Measurements from ENCODE around the gene PMF1. TPM values are rescaled to one million over a fixed set of nuclear protein-coding genes. Genes with fewer than 3 reads are reported as not detected.

Gene PMF1
- total RNA-seq, 1 donor from 2014 or later: 47.4 TPM

- peaks cover 73% of the 10 kb centered on the region for H3K36me3 ChIP-seq
- DNase-seq (no peak), ATAC-seq (no peak)
- no peak overlapping the region for H3K27ac ChIP-seq
- H3K4me3 ChIP-seq: no peak overlapping the region
- intact Hi-C loops (cut with DNase I): no loop called here
- TF ChIP-seq CTCF (IDR thresholded peaks at IDR 0.05): no peak
- no peaks in the 10 kb centered on the region for H3K9me3 ChIP-seq
- no peaks in the 10 kb centered on the region for H3K4me1 ChIP-seq
- H3K27me3 ChIP-seq: no peaks in the 10 kb centered on the region
Observed at GRCh38 chr1:156238248-156238647, 25.4 kb downstream of the PMF1 start.

- no peak overlapping the region for H3K4me3 ChIP-seq
- no peak for TF ChIP-seq CTCF (IDR thresholded peaks at IDR 0.05)
- no peak overlapping the region for H3K27ac ChIP-seq
- ATAC-seq (no peak), DNase-seq (no peak)
- H3K36me3 ChIP-seq: peaks cover 45% of the 10 kb centered on the region
- no peaks in the 10 kb centered on the region for H3K9me3 ChIP-seq
- intact Hi-C loops (cut with DNase I): no loop called here
- peaks cover 11% of the 10 kb centered on the region for H3K4me1 ChIP-seq
- peaks cover 10% of the 10 kb centered on the region for H3K27me3 ChIP-seq
Observed at GRCh38 chr1:156241311-156241811, 28.6 kb downstream of the PMF1 start.

GRCh38 chr1:156241926-156242325, 29.1 kb downstream of the PMF1 start, which contains the start of gene BGLAP:
BGLAP (plus strand) TSS chr1:156242184; CDS start chr1:156242232, 48 bp downstream.
- peaks cover 10% of the 10 kb centered on the region for H3K27me3 ChIP-seq
- no peak within 1 kb of the TSS for H3K4me3 ChIP-seq
- no peak for ATAC-seq
- no peak for DNase-seq
- peaks cover 15% of the 10 kb centered on the region for H3K4me1 ChIP-seq
- H3K27ac ChIP-seq: no peak within 1 kb of the TSS
- intact Hi-C loops (cut with DNase I): no loop called here
- TF ChIP-seq CTCF (IDR thresholded peaks at IDR 0.05): no peak
- H3K36me3 ChIP-seq: peaks cover 39% of the 10 kb centered on the region
- H3K9me3 ChIP-seq: no peaks in the 10 kb centered on the region

GRCh38 chr1:156242738-156243137, 29.9 kb downstream of the PMF1 start:
- H3K27ac ChIP-seq: no peak overlapping the region
- H3K36me3 ChIP-seq: peaks cover 31% of the 10 kb centered on the region
- intact Hi-C loops (cut with DNase I): no loop called here
- H3K9me3 ChIP-seq: no peaks in the 10 kb centered on the region
- ATAC-seq (no peak), DNase-seq (no peak)
- no peak for TF ChIP-seq CTCF (IDR thresholded peaks at IDR 0.05)
- H3K27me3 ChIP-seq: peaks cover 10% of the 10 kb centered on the region
- peaks cover 21% of the 10 kb centered on the region for H3K4me1 ChIP-seq
- H3K4me3 ChIP-seq: no peak overlapping the region

GRCh38 chr1:156244126-156244525, 31.3 kb downstream of the PMF1 start:
- no peak for TF ChIP-seq CTCF (IDR thresholded peaks at IDR 0.05)
- no peaks in the 10 kb centered on the region for H3K9me3 ChIP-seq
- H3K4me3 ChIP-seq: no peak overlapping the region
- peaks cover 21% of the 10 kb centered on the region for H3K4me1 ChIP-seq
- H3K27ac ChIP-seq: no peak overlapping the region
- DNase-seq (no peak), ATAC-seq (no peak)
- intact Hi-C loops (cut with DNase I): no loop called here
- peaks cover 10% of the 10 kb centered on the region for H3K27me3 ChIP-seq
- H3K36me3 ChIP-seq: peaks cover 19% of the 10 kb centered on the region

- Histone ChIP-seq H3K9me3 (no peaks in the 10 kb centered on the region), H3K27ac (no peak overlapping the region), H3K36me3 (peaks cover 19% of the 10 kb centered on the region), H3K27me3 (peaks cover 10% of the 10 kb centered on the region), H3K4me3 (no peak overlapping the region), H3K4me1 (peaks cover 21% of the 10 kb centered on the region)
- no peak for TF ChIP-seq CTCF (IDR thresholded peaks at IDR 0.05)
- DNase-seq (no peak), ATAC-seq (no peak)
- intact Hi-C loops (cut with DNase I): no loop called here
Observed at GRCh38 chr1:156244712-156245111, 31.9 kb downstream of the PMF1 start.

All from upper lobe of right lung (tissue), 1 donor.